CMK (cell line): Measurements from ENCODE around the gene PTGES3L.
"Not testable (repeated sequence)": the region's sequence is repeated elsewhere in the genome, so short reads cannot be mapped to it uniquely, and the experiment has no call there.

Experiments used
- DNase-seq: peaks from one replicate; pipeline ENCODE4 v3.0.0-alpha.2; 2010; ENCODE audit warnings: low read depth

Gene PTGES3L

DNA sequence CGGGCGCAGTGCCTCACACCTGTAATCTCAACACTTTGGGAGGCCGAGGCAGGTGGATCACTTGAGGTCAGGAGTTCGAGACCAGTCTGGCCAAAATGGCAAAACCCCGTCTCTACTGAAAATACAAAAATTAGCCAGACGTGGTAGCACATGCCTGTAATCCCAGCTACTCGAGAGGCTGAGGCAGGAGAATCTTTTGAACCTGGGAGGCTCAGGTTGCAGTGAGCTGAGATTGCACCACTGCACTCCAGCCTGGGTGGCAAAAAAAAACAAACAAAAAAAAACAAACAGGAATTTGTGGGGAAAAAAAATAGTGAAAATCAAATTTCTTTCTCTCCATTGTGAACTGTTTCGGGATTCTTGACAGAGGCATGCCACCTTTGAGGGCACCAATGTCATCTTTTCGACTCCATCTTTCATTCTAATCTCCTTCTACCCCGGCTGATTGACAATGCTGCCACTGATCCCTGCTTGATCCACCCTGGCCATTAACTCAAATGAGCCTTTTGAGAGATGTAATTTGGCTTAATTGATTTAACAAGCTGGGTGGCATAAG is 60.3 kb downstream of the PTGES3L start:
- DNase-seq: not testable (repeated sequence)

DNA sequence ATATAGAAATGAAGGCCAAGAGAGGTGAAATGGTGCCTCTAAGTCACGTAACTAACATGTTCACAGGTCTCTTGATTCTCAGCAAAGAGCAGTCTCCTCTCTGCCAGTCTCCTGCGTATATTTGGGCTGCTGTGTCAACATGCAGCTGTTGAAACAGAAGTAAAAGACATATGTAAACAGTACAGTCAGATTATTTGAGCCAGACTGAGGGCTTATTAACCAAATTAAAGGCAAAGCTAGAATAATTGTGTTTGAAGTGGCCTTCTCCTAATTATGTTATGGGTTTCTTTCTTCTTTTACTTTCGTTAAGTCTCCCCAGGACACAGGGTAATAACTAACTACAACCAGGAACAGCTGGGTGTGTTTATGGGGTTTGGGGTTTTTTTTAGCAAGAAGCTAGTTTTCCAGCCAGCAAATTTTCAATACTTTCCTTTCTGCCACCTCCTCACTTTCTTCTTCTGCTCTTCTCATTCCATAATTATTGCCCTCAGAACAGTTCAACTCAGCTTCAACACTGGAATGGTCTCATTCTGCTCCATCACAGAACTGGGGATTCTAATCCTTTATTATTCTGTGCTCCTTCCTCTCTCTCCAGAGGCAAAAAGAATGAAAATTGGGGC is 60.9 kb downstream of the PTGES3L start:
- DNase-seq: no peak
